ENCODE results near the gene ARHGAP18.

DNA sequence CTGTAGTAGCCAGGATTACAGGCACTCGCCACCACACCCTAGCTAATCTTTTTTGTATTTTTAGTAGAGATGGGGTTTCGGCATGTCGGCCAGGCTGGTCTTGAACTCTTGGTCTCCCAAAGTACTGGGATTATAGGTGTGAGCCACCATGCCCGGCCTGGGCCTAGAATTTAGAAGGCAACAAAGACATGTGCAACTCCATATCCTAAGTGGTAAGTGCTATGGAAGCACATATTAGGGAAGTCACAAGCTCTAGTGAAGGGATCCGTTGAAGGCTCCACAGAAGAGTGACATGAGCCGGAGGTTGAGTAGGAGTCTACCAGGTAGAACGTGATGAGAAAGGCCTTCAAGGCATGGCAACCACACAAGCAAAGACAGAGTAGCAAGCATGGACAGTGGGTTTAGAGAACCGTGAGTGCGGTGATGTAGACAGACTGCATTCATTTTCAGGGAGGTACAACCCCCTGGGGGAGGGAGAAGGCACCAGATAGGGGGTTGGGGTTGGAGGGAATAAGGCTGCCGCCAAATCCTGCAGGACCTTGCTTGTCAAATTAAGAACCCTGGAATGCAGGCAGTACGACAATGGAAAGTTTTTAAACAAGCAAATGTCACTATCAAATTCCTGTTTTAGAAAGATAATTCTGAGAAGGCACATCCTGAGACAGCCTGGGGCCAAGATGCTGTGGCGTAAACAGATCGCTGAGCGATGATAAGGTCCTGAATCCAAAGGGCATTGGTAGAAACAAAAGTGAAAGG, 50.2 kb downstream of the ARHGAP18 start:
- TF ChIP-seq, protein P1, sequence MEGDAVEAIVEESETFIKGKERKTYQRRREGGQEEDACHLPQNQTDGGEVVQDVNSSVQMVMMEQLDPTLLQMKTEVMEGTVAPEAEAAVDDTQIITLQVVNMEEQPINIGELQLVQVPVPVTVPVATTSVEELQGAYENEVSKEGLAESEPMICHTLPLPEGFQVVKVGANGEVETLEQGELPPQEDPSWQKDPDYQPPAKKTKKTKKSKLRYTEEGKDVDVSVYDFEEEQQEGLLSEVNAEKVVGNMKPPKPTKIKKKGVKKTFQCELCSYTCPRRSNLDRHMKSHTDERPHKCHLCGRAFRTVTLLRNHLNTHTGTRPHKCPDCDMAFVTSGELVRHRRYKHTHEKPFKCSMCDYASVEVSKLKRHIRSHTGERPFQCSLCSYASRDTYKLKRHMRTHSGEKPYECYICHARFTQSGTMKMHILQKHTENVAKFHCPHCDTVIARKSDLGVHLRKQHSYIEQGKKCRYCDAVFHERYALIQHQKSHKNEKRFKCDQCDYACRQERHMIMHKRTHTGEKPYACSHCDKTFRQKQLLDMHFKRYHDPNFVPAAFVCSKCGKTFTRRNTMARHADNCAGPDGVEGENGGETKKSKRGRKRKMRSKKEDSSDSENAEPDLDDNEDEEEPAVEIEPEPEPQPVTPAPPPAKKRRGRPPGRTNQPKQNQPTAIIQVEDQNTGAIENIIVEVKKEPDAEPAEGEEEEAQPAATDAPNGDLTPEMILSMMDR (IDR thresholded peaks at IDR 0.05), result no peak
- no peak for TF ChIP-seq EZH2phosphoT487 (IDR thresholded peaks at IDR 0.05)

All from neural progenitor cell (in vitro differentiated cells).